Sigmoid colon (tissue), 4 donors: ENCODE results near the gene ACVR2A.

Experiments
- CTCF ChIP-seq, 4 experiments: fragments of 450-650 bp in 3 of 4; fragments of 200-600 bp in 1 of 4; IDR thresholded peaks; one replicate each; pipeline ENCODE4 v1.5.1; 2016 to 2019; ENCODE audit warnings: antibody characterized with exemption in 4 of 4, mild to moderate bottlenecking in 3 of 4, moderate library complexity in 2 of 4
- EP300 ChIP-seq, 4 donors: sonication (generic); formaldehyde crosslinking; IDR thresholded peaks; one replicate each; pipeline ENCODE4 v1.6.1; 2017; ENCODE audit warnings: antibody characterized with exemption in 4 of 4
- POLR2A ChIP-seq, 2 donors: fragments of 450-650 bp; IDR thresholded peaks; one replicate each; pipeline ENCODE4 v1.6.1; 2016; ENCODE audit warnings: antibody characterized with exemption in 2 of 2, mild to moderate bottlenecking in 2 of 2, moderate library complexity in 2 of 2

GRCh38 chr2:147873859-147874483 is 29.1 kb downstream of the ACVR2A start:
- TF ChIP-seq EP300 (IDR thresholded peaks at IDR 0.05) = no peak
- TF ChIP-seq CTCF (IDR thresholded peaks at IDR 0.05) = no peak
- no peak for TF ChIP-seq POLR2A (IDR thresholded peaks at IDR 0.05)
